Activated CD4-positive, alpha-beta T cell treated with anti-CD3 and anti-CD28 coated beads, Interleukin-2, amount 50 U/mL, for 16 hours (primary cell): Measurements from ENCODE around the gene PIGL.

Experiments used
- DNase-seq: peaks from one replicate; pipeline ENCODE4 v3.0.0-alpha.2; 2020

PIGL gene

DNA sequence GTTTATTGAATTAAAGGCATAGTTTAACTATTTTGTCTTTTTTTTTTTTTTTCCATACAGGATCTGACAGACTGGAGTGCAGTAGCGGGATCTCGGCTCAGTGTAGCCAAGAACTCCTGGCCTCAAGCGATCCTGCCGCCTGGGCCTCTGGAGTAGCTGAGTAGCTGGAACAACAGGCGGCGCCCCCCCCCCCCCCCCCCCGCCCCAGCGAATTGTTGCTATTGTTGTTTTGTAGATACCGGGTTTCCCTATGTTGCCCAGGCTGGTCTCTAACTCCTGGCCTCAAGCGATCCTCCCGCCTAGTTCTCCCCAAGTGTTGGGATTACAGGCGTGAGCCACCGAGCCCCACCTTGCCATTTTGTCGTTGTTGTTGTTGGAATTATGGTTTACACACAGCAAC, 137.6 kb downstream of the PIGL start:
- DNase-seq, result no peak

DNA sequence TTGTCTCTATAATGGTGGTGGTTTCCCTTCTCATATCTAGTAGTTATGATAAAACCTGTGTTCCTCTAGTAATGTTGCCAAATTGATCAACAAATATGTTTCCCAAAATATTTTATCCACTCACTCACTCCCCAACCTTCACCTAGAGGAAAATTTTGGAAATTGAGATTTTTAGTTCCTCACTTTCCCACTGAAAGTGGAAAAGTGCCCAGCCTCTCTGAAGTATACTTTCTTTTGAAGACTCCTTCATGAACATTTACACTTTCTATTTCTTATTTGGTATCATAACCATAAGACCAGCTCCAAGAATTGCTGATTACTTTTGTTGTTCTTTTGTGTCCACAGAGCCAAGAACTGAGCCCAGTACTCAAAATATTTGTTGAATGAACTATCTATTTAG, 141.4 kb downstream of the PIGL start:
- no peak for DNase-seq

DNA sequence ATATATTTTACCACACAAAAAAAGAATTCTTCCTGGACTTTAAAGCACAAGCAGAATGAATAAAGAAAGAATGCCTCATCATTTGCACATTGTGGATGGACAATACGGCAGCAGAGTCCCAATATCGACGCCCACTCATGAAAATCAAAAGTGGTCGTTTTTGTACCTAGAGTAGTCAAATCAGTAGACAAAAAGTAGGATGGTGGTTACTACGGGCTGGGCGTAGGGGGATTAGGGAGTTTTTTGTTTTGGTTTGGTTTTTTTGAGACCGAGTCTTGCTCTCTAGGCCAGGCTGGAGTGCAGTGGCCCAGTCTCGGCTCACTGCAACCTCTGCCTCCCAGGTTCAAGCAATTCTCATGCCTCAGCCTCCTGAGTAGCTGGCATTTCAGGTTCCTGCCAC, 144.9 kb downstream of the PIGL start:
- no peak for DNase-seq

DNA sequence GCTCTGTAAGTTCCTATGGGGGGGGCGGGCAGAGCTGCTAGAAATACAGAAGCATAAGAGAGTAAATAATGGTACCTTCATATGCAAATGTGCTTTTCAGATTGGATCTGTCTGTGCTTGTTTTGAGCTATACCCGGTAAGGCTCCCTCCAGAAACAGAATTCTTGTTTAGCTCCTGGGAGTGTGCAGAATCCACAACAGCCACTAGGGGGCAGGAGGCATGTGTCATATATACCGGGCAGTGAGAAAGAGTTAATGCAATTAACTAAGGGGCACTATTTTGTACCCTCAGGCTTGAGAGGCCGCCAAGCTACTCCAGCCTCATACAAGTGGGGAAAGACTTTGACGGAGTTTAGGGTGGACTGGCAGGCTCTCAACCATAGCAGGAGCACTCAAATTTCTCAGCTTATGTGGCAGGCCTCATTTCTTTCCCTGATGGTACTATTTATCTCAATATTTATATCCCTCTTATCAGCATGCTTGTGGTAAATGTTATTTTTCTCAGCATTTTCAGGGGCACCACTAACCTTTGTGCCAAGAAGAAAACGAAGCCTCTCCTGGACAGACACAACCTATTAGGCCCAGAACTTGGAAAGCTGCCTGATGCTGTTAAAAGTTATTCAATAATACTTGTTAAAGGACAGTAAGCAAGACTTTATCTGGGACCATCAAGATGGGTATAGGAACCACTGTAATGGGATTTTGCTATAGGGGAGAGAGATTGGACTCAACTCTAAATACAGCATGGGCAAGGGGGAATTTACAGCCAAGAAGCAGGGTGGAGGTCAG, 146.9 kb downstream of the PIGL start:
- peak; percentile 83 for DNase-seq

DNA sequence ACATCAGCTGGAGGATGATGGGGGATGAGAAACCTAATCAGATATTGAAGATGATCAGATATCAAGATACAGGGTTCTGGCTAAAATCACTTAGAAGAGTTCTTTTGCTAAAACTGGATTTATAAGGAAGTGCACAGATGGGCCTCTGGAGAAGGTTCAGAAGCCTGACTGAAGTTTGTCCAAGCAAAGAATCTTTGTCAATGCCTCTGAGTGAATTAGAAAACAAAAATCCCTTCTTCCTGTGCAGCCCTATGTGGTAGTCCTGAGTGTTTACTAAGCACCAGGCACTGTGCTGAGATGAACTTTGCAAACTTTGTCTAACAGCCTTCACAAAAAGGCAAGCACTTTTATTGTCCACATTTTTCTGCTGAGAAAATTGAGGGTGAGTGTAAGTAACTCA, 147.6 kb downstream of the PIGL start:
- no peak for DNase-seq

DNA sequence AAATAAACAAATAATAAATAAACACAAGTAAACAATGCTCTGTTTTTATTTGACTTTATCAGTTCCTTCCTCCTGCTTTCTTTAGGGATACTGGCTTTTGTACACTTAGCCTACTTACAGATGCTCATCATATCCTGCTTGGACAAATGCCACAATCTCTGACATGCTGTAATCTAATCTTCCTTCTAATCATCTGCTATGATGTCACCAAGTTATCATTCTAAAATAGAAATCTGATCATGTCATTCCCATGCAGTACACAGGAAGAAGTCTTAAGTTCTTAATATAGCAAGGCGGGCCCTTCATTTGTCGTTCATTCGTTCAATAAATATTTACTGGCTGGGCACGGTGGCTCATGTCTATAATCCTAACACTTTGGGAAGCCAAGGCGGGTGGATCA, 154.7 kb downstream of the PIGL start:
- DNase-seq, result no peak

DNA sequence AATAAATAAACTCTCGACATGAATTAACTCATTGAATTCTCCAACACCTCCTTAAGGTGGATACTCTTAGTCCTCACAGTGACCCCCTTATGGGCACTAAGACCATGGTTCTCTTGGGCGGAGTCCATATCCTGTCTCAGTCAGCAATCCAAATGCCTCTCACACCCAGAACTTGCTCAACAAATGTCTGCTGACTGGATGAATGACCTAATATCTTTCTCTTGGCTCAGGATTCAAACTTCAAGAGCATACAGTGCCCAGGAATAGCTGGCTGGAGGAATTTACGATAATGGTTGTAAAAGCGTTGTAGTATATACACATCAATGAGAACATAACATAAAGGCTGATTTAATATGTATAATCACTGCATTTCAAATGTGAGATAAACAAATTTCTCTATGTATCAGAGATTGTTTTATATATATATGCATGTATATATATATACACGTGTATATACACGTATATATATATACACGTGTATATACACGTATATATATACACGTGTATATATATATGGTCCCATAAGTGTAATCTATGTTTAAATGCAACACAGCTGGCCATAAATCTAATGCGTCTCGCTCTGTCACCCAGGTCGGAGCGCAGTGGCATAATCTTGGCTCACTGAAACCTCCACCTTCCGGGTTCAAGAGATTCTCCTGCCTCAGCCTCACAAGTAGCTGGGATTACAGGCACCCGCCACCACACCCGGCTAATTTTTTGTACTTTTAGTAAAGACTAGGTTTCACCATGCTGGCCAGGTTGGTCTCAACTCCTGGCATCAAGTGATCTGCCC, 157.3 kb downstream of the PIGL start:
- DNase-seq, result no peak
